GM19452 (cell line): ENCODE measurements around the gene ZNF22.

Source experiments
- ATAC-seq: cut with Tn5 transposase; IDR thresholded peaks from one replicate; pipeline ENCODE4 v1.9.1; 2021; ENCODE audit not compliant: unreplicated experiment

The ZNF22 gene

GRCh38 chr10:44988957-44989585 lies 11.7 kb upstream of the ZNF22 start:
- no peak for ATAC-seq

- no peak for ATAC-seq
Observed at GRCh38 chr10:44989597-44990301, 11.0 kb upstream of the ZNF22 start.

- ATAC-seq = no peak
Observed at GRCh38 chr10:44990302-44990655, 10.4 kb upstream of the ZNF22 start.

DNA sequence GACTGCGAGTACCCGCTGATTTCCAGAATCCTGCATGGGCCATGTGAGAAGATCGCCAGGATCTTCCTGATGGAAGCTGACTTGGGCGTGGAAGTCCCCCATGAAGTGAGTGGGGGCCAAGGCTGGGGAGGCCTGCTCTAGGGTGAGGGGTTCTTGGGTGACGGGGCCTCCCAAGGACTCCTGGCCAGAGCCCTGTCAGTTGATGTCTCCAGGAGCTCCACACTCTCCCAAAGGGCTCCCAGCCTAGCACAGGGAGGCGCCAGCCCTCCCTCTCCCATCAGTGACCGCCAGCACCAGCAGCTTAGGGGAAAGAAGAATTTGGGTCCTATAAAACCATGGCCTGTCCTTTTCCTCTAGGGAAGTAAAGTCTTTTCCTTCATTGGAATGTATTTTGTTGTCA lies 9.8 kb upstream of the ZNF22 start:
- no peak for ATAC-seq

DNA sequence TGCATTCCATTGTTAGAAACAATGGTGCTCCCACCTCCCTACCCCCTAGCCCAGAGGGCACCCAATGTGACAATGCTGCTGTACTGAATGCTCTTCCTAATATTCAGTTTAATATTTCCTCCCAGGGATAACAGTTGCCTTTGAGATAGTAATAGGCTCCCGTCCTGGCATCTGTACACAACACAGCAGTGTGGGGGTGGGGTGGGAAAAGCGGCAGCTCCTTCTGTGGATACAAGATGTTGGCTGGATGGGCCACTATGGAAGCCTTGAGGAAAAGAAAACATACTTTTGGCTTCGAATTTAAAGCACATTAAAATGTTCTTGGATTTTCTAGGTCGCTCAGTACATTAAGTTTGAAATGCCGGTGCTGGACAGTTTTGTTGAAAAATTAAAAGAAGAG lies 9.2 kb upstream of the ZNF22 start:
- no peak for ATAC-seq

- ATAC-seq = no peak
Observed at GRCh38 chr10:44992070-44992731, 8.5 kb upstream of the ZNF22 start.

- ATAC-seq = no peak
Observed at GRCh38 chr10:44992732-44993225, 7.9 kb upstream of the ZNF22 start.

GRCh38 chr10:44993226-44993921 lies 7.3 kb upstream of the ZNF22 start:
- no peak for ATAC-seq

- no peak for ATAC-seq
Observed at GRCh38 chr10:44993922-44994751, 6.6 kb upstream of the ZNF22 start.

- ATAC-seq = no peak
Observed at GRCh38 chr10:44994752-44995530, 5.8 kb upstream of the ZNF22 start.

DNA sequence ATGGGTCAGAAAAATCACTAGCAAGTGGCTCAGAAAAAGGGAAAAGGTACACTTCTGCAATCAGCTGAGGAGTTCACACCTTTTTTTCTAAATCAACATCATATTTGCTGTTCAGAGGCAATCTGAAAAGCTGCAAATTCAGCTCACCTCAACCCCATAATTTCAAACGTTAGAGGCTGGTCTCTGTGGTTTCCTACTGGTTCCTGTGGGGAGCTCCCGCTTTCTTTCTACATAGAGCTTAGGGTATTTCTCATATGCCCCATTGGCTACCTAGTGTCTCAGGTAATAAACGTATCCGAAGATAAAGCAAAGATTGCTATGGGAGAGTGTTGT lies 5.2 kb upstream of the ZNF22 start:
- ATAC-seq = no peak

DNA sequence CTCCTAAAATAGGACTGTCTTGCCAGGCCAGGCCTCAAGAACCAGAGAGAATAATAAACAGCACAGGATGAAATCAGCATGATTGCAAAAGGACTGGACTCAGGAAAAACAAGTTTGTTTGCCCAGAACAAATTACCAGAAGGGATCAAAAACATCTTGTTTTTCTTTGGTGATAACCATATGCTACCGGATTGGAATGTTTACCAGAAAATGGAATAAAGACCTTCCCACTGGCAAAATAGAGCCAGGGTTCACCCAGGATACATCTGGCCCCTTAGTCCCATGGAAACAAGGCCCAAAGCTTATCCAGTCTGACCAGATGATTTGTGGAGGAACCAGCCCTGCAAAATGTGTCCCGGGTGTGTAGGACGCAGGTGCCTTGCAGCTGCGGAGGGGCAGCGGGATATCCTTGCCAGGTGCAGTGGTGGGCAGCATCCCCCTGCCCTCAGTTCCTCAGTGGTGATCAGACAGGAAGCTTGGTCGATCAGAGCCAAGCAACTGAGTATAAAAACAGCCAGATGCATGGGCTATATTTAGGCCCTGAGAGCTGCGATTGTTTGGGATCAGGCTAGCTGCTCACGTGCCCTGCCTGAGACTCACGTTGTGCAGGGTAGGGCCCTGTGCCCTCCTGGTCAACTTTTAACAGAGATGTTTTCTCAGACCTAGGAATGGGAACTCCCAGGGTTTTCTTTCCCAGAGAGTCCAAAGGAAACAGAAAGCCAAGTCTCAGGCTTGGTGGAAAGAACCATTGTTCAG lies 4.6 kb upstream of the ZNF22 start:
- no peak for ATAC-seq

DNA sequence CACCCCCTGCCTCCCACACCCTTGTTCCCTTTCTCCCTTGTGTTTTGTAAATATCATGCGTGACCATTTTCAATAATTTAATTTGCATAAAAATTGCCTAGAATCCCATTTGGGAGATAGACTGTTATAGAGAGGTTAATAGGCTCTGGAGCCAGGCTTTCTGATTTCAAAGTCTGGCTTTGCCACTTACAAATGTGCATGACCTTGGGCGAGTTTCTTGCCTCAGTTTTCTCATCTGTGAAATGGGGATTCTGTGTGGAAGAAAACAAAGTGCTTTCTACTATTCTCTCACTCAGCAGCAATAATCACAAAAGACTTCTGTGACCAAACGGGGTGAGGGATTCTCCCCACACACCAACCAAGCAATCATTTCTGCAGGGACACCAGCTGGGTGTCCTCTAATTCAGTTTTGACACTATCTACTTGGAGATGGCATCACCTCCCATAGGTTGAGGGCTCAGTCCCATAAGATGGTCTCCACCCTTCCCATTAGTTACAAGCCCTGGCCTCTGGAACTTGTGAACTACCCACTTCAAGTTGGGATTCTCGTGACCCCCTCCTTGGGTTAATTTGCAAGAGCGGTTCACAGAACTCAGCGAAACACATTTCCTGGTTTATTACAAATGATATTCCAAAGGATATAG lies 3.5 kb upstream of the ZNF22 start:
- no peak for ATAC-seq

DNA sequence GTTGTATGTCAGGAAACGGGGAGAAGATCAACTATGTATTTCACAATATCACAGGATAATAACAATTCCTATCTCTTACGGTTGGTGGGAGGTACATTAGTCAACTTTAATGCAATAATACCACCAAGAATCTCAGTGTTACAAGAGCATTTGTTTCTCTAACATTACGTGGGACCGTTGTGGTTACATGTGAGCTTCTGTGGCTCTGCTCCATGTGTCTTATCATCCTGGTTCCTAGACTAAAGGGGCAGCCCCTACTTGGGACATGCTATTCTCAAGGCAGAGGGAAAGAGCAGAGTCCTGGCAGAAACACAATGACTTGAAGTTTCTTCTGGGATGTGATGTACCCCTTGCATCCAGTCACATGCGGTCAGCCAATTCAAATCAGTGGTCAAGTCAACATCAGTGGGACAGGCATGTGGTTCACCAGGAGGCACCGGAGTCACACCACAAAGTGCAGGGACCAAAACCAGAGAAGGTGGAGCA lies 2.5 kb upstream of the ZNF22 start:
- ATAC-seq = no peak

GRCh38 chr10:45000138-45000751 lies 478 bp upstream of the ZNF22 start:
- no peak for ATAC-seq

GRCh38 chr10:45001381-45002148 lies 842 bp downstream of the ZNF22 start:
- ATAC-seq = peak; percentile 75

DNA sequence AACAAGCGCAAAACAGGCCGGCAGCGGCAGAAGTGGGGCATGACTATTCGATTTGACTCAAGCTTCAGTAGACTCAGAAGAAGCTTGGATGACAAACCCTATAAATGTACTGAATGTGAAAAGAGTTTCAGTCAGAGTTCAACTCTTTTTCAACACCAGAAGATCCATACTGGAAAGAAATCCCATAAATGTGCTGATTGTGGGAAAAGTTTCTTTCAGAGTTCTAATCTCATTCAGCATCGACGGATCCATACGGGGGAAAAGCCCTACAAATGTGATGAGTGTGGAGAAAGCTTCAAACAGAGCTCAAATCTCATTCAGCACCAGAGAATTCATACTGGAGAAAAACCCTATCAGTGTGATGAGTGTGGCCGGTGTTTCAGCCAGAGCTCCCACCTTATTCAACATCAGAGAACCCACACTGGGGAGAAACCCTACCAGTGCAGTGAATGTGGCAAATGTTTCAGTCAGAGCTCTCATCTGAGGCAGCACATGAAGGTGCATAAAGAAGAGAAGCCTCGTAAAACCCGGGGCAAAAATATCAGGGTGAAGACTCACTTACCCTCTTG lies 2.8 kb downstream of the ZNF22 start:
- ATAC-seq = no peak
